H1 (cell line): ENCODE data around the gene UBE2V1. TPM values are rescaled to one million over a fixed set of nuclear protein-coding genes. Genes with fewer than 3 reads are reported as not detected.

Source experiments
- CTCF ChIA-PET: fragments of 300-600 bp; sonication (Branson Sonifier 250); formaldehyde crosslinking; loops from one replicate; lab custom pipeline; 2021; ENCODE audit not compliant: partially characterized antibody; lab: Charles Lee
- POLR2A ChIA-PET: fragments of 300-600 bp; sonication (Branson Sonifier 250); formaldehyde crosslinking; loops from one replicate; lab custom pipeline; 2021; ENCODE audit warnings: inconsistent platforms; ENCODE audit not compliant: partially characterized antibody; lab: Charles Lee
- DNase-seq, 2 experiments: peaks; one replicate each; pipeline versions ENCODE4 v3.0.0 to v3.0.0-alpha.2; 2010 to 2022; ENCODE audit warnings: low spot score in 2 of 2, low read depth in 1 of 2, mixed read lengths in 1 of 2
- FAIRE-seq: peaks from 2 replicates; lab custom pipeline; 2011; peaks lifted over from hg19 to GRCh38; lab: Jason Lieb, UNC
- H2AFZ ChIP-seq: 2 replicates; pipeline ENCODE4 v1.8.1; 2012; ENCODE audit warnings: low read length, inconsistent platforms
- H2AK5ac ChIP-seq: 2 replicates; pipeline ENCODE4 v1.6.1; 2013; ENCODE audit warnings: low read depth, low read length
- H2BK120ac ChIP-seq: replicated peaks from 2 replicates; pipeline ENCODE3; 2013; ENCODE audit warnings: low read depth, low read length, inconsistent platforms
- H2BK12ac ChIP-seq: 2 replicates; pipeline ENCODE4 v1.6.1; 2013; ENCODE audit warnings: low read depth, low read length
- H2BK15ac ChIP-seq: 2 replicates; pipeline ENCODE4 v1.6.1; 2013; ENCODE audit warnings: low read length
- H2BK20ac ChIP-seq: 2 replicates; pipeline ENCODE4 v1.6.1; 2013; ENCODE audit warnings: low read length
- H2BK5ac ChIP-seq: 2 replicates; pipeline ENCODE4 v1.6.1; 2013; ENCODE audit warnings: low read depth, low read length
- H3K14ac ChIP-seq: 2 replicates; pipeline ENCODE4 v1.6.1; 2013; ENCODE audit warnings: inconsistent platforms; ENCODE audit not compliant: insufficient read length
- H3K18ac ChIP-seq: 2 replicates; pipeline ENCODE4 v1.6.1; 2013; ENCODE audit warnings: low read length; ENCODE audit errors: extremely low read depth
- H3K23ac ChIP-seq: 2 replicates; pipeline ENCODE4 v1.6.1; 2013; ENCODE audit warnings: inconsistent platforms; ENCODE audit not compliant: insufficient read length
- H3K23me2 ChIP-seq: 2 replicates; pipeline ENCODE4 v1.6.1; 2013; ENCODE audit warnings: low read depth, low read length
- H3K27ac ChIP-seq: 2 replicates; pipeline ENCODE4 v1.6.1; 2011; ENCODE audit warnings: low read depth, low read length, inconsistent platforms
- H3K27me3 ChIP-seq, 4 experiments: replicated peaks in 1 of 4; 1 replicate in 1 of 4; 2 replicates in 3 of 4; pipeline versions ENCODE4 v1.6.1 to v1.8.1; 2011 to 2013; ENCODE audit warnings: low read length in 3 of 4, mild to moderate bottlenecking in 3 of 4, inconsistent platforms in 2 of 4, mixed read lengths in 2 of 4, moderate library complexity in 1 of 4; ENCODE audit not compliant: control insufficient read depth in 3 of 4, insufficient read depth in 3 of 4; ENCODE audit errors: extremely low read depth in 1 of 4
- H3K36me3 ChIP-seq, 4 experiments: 2 replicates each; pipeline versions ENCODE4 v1.6.1 to v1.8.1; 2011 to 2013; ENCODE audit warnings: mild to moderate bottlenecking in 4 of 4, low read length in 3 of 4, moderate library complexity in 2 of 4, control low read depth in 1 of 4, inconsistent platforms in 1 of 4; ENCODE audit not compliant: insufficient read depth in 4 of 4, control insufficient read depth in 2 of 4
- H3K4ac ChIP-seq: replicated peaks from 2 replicates; pipeline ENCODE3; 2013; ENCODE audit warnings: low read length, low read depth, mixed read lengths, inconsistent platforms; ENCODE audit not compliant: insufficient read length
- H3K4me1 ChIP-seq, 4 experiments: replicated peaks in 1 of 4; 1 replicate in 1 of 4; 2 replicates in 3 of 4; pipeline versions ENCODE4 v1.6.1 to v1.8.1; 2011 to 2013; ENCODE audit warnings: low read length in 3 of 4, inconsistent platforms in 2 of 4, mixed read lengths in 1 of 4; ENCODE audit not compliant: insufficient read depth in 4 of 4, control insufficient read depth in 3 of 4
- H3K4me2 ChIP-seq, 2 experiments: 2 replicates each; pipeline versions ENCODE4 v1.6.1 to v1.8.1; 2011 to 2013; ENCODE audit warnings: low read depth in 2 of 2, low read length in 2 of 2, control low read depth in 1 of 2, inconsistent platforms in 1 of 2, mild to moderate bottlenecking in 1 of 2; ENCODE audit not compliant: insufficient read depth in 1 of 2
- H3K4me3 ChIP-seq, 4 experiments: fragments of 200-600, 300-600 bp in 1 of 4; sonication (generic), shearing (Covaris generic), sonication (Bioruptor Twin) in 1 of 4; 2 replicates each; pipeline versions ENCODE4 v1.5.1 to v1.8.1; 2011 to 2016; ENCODE audit warnings: low read length in 4 of 4, low read depth in 3 of 4, control low read depth in 2 of 4, inconsistent platforms in 2 of 4, mild to moderate bottlenecking in 2 of 4, mixed read lengths in 1 of 4, moderate library complexity in 1 of 4; ENCODE audit not compliant: insufficient read depth in 2 of 4; ENCODE audit errors: extremely low read depth in 1 of 4
- H3K56ac ChIP-seq: replicated peaks from 2 replicates; pipeline ENCODE3; 2013; ENCODE audit warnings: low read depth, mild to moderate bottlenecking, mixed read lengths, low read length, inconsistent platforms; ENCODE audit not compliant: insufficient read length
- H3K79me1 ChIP-seq: 2 replicates; pipeline ENCODE4 v1.6.1; 2013; ENCODE audit warnings: low read depth, low read length, control low read depth
- H3K79me2 ChIP-seq, 2 experiments: 2 replicates each; pipeline versions ENCODE4 v1.6.1 to v1.8.1; 2012 to 2013; ENCODE audit warnings: low read length in 2 of 2, mild to moderate bottlenecking in 2 of 2, inconsistent platforms in 1 of 2; ENCODE audit not compliant: insufficient read depth in 2 of 2, control insufficient read depth in 1 of 2
- H3K9ac ChIP-seq, 4 experiments: replicated peaks in 1 of 4; 1 replicate in 1 of 4; 2 replicates in 3 of 4; pipeline versions ENCODE4 v1.6.1 to v1.8.1; 2011 to 2013; ENCODE audit warnings: low read depth in 3 of 4, low read length in 3 of 4, control low read depth in 2 of 4, mild to moderate bottlenecking in 2 of 4, moderate library complexity in 2 of 4, inconsistent platforms in 1 of 4; ENCODE audit errors: extremely low read depth in 1 of 4
- H3K9me3 ChIP-seq, 2 experiments: 2 replicates each; pipeline versions ENCODE4 v1.6.1 to v1.8.1; 2012 to 2013; ENCODE audit warnings: mild to moderate bottlenecking in 2 of 2, moderate library complexity in 2 of 2, control low read depth in 1 of 2, inconsistent platforms in 1 of 2, low read depth in 1 of 2, low read length in 1 of 2, mixed read lengths in 1 of 2; ENCODE audit not compliant: insufficient read depth in 2 of 2
- H4K20me1 ChIP-seq, 2 experiments: replicated peaks in 1 of 2; 2 replicates each; pipeline versions ENCODE3 to v1.8.1; 2011 to 2013; ENCODE audit warnings: inconsistent platforms in 2 of 2, low read length in 2 of 2, mild to moderate bottlenecking in 1 of 2; ENCODE audit not compliant: insufficient read depth in 2 of 2, control insufficient read depth in 1 of 2
- H4K5ac ChIP-seq: 2 replicates; pipeline ENCODE4 v1.6.1; 2013; ENCODE audit warnings: low read length, low read depth, mixed read lengths, inconsistent platforms; ENCODE audit not compliant: insufficient read length
- H4K8ac ChIP-seq: 2 replicates; pipeline ENCODE4 v1.8.0; 2013; ENCODE audit warnings: mild to moderate bottlenecking, moderate library complexity, low read length, inconsistent platforms; ENCODE audit not compliant: insufficient read depth; ENCODE audit errors: extremely low read depth
- H4K91ac ChIP-seq: replicated peaks from 2 replicates; pipeline ENCODE3; 2013; ENCODE audit warnings: low read length, mixed read lengths, inconsistent platforms; ENCODE audit not compliant: insufficient read length
- EZH2 ChIP-seq: fragments of 200-600 bp; sonication (generic); IDR thresholded peaks from 2 replicates; pipeline ENCODE4 v1.7.1; 2012; ENCODE audit warnings: low read depth, mild to moderate bottlenecking, moderate library complexity, low read length, inconsistent platforms; ENCODE audit not compliant: severe bottlenecking
- SP4 ChIP-seq: IDR thresholded peaks from 2 replicates; pipeline ENCODE4 v1.6.1; 2012; ENCODE audit warnings: low read length, inconsistent platforms
- WGBS, 2 experiments: shearing (Covaris generic) in 1 of 2; methylation state at CpG; one replicate each; pipeline versions ENCODE4 v1.1.6 to v1.1.7; 2013 to 2015; ENCODE audit warnings: low lambda C conversion rate in 2 of 2, mixed read lengths in 2 of 2, inconsistent platforms in 1 of 2, low coverage in 1 of 2, missing lambda C conversion rate in 1 of 2; ENCODE audit not compliant: insufficient replicate concordance in 2 of 2, insufficient coverage in 1 of 2, insufficient read length in 1 of 2; ENCODE audit errors: extremely low coverage in 1 of 2, missing lambda C conversion rate in 1 of 2; 5-methylcytosine and 5-hydroxymethylcytosine counted together
- polyA plus RNA-seq, 7 experiments: library from polyadenylated mRNA; depleted of rRNA in 3 of 7; stranded (reverse) in 5 of 7; unstranded in 2 of 7; fragments of >200 nt in 5 of 7; fragments of 200-250 nt in 2 of 7; gene quantifications; 1 replicate in 5 of 7; 2 replicates in 1 of 7; 4 replicates in 1 of 7; pipeline versions ENCODE4 v1.2.1 to v1.2.3, GENCODE V29; 2011 to 2013; ENCODE audit warnings: missing spikeins in 2 of 7, mixed read lengths in 2 of 7
- total RNA-seq: library from RNA; stranded (reverse); fragmentation: NEBNext Ultra II Directional; extraction: Animal tissue kit (Norgen Biotek cat#: 25700); gene quantifications from 2 replicates; pipeline ENCODE4 v1.2.1, GENCODE V29; 2021
- TF ChIP-seq, protein P1 (sequence below): IDR thresholded peaks from 2 replicates; pipeline ENCODE4 v1.6.1; 2012; ENCODE audit warnings: inconsistent platforms

The UBE2V1 gene
- total and polyA plus RNA-seq, 2 of the 8 experiments (the other 6 are each of a cell fraction or from before 2014, with no cell fraction given) = 141 to 184 TPM

GRCh38 chr20:50037123-50037522 is 75.8 kb downstream of the UBE2V1 start:
- H3K27me3 ChIP-seq = no peaks in the 10 kb centered on the region
- TF ChIP-seq SP4 = no peak
- TF ChIP-seq, protein P1, sequence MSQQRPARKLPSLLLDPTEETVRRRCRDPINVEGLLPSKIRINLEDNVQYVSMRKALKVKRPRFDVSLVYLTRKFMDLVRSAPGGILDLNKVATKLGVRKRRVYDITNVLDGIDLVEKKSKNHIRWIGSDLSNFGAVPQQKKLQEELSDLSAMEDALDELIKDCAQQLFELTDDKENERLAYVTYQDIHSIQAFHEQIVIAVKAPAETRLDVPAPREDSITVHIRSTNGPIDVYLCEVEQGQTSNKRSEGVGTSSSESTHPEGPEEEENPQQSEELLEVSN = no peak
- TF ChIP-seq EZH2 = no peak
- no peak overlapping the region for H2BK12ac ChIP-seq
- no peak overlapping the region for H3K4ac ChIP-seq
- H3K14ac ChIP-seq = no peak overlapping the region
- DNase-seq = no peak
- no peak overlapping the region for H4K91ac ChIP-seq
- FAIRE-seq = no peak
- peaks cover 0 to 14% (median 5%) of the 10 kb centered on the region in 4 experiments; a peak in 4 of 7 replicates for H3K4me1 ChIP-seq
- H4K20me1 ChIP-seq = no peaks in the 10 kb centered on the region
- no peak overlapping the region for H3K9ac ChIP-seq
- ChIA-PET CTCF (interaction anchor here (0.9 to 2.9 kb wide), 9 partner anchors 18 to 72 kb away, joined by 3 to 13 read pairs (median 5); no protein-coding TSS in a partner anchor), POLR2A (interaction anchor here (0.9 to 3.7 kb wide), 7 partner anchors 34 to 119 kb away, joined by 3 to 15 read pairs (median 5); partner anchors contain the start of gene SNAI1)
- H3K36me3 ChIP-seq = no peaks in the 10 kb centered on the region
- H3K79me2 ChIP-seq = no peaks in the 10 kb centered on the region
- H2BK20ac ChIP-seq = peak overlapping the region; percentile 55; the same call in 1 of the 2 replicates
- H2BK120ac ChIP-seq = no peak overlapping the region
- H3K9me3 ChIP-seq = no peaks in the 10 kb centered on the region
- H4K8ac ChIP-seq = no peak overlapping the region
- H3K23ac ChIP-seq = no peak overlapping the region
- H3K56ac ChIP-seq = no peak overlapping the region
- H3K23me2 ChIP-seq = no peaks in the 10 kb centered on the region
- WGBS, 2 experiments = 74% methylated on average over 3 of the region's 3 CpGs; no CpG with 5 or more reads in 1 of the 2 experiments
- H3K4me2 ChIP-seq = no peak overlapping the region
- H2AFZ ChIP-seq = no peak overlapping the region
- no peak overlapping the region for H2BK5ac ChIP-seq
- H3K27ac ChIP-seq = no peak overlapping the region
- no peak overlapping the region for H3K4me3 ChIP-seq
- H4K5ac ChIP-seq = no peak overlapping the region
- no peak overlapping the region for H2AK5ac ChIP-seq
- H2BK15ac ChIP-seq = peak overlapping the region; percentile 53; the same call in 1 of the 2 replicates
- H3K18ac ChIP-seq = no peak overlapping the region; the same call in 1 of the 2 replicates
- no peaks in the 10 kb centered on the region for H3K79me1 ChIP-seq
